Measurements from ENCODE around the gene ADGRL3.

DNA sequence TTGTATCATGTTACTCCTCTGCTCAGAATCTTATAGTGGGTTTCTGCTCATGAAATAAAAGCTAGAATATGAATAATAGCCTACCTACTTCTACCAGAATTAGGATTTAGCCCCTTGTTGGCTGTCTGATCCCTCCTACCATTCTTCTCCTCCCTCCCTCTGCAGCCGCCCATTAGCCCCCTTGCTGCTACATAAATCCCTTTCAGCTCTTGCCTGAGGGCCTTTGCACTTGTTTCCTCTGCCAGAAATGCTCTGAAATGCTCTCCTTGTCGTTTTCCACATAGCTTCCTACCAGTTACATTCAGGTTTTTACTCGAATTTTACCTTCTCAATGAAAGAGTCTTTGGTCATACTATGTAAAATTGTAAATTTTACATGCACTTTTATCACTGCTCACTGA, 159.2 kb downstream of the ADGRL3 start:
- TF ChIP-seq, protein P1, sequence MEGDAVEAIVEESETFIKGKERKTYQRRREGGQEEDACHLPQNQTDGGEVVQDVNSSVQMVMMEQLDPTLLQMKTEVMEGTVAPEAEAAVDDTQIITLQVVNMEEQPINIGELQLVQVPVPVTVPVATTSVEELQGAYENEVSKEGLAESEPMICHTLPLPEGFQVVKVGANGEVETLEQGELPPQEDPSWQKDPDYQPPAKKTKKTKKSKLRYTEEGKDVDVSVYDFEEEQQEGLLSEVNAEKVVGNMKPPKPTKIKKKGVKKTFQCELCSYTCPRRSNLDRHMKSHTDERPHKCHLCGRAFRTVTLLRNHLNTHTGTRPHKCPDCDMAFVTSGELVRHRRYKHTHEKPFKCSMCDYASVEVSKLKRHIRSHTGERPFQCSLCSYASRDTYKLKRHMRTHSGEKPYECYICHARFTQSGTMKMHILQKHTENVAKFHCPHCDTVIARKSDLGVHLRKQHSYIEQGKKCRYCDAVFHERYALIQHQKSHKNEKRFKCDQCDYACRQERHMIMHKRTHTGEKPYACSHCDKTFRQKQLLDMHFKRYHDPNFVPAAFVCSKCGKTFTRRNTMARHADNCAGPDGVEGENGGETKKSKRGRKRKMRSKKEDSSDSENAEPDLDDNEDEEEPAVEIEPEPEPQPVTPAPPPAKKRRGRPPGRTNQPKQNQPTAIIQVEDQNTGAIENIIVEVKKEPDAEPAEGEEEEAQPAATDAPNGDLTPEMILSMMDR (IDR thresholded peaks at IDR 0.05) = no peak
- TF ChIP-seq EZH2phosphoT487 (IDR thresholded peaks at IDR 0.05) (no peak), EZH2 (IDR thresholded peaks at IDR 0.05) (no peak)

Measured in neural progenitor cell (in vitro differentiated cells).